SK-N-SH (cell line): Measurements from ENCODE around the gene AMMECR1. TPM values are rescaled to one million over a fixed set of nuclear protein-coding genes. Genes with fewer than 3 reads are reported as not detected.

Experiments
- CTCF ChIA-PET: fragments of 300-600, 350-600 bp; formaldehyde crosslinking; extraction: SDS; loops from one replicate; lab custom pipeline; 2021; lab: Yijun Ruan, JAX
- POLR2A ChIA-PET: fragments of 350-600 bp; sonication (Branson Sonifier 250); formaldehyde crosslinking; extraction: SDS; loops from one replicate; lab custom pipeline; 2020; ENCODE audit warnings: antibody characterized with exemption, inconsistent platforms; lab: Yijun Ruan, JAX
- DNase-seq: peaks from one replicate; pipeline ENCODE4 v3.0.0; 2012
- H2AFZ ChIP-seq: fragments of 200-600 bp; sonication (generic); 2 replicates; pipeline ENCODE4 v1.8.1; 2016; ENCODE audit warnings: antibody characterized with exemption, mild to moderate bottlenecking, low read depth
- H3F3A ChIP-seq: fragments of 200-600 bp; sonication (generic); replicated peaks from 2 replicates; pipeline ENCODE3; 2016; ENCODE audit warnings: antibody characterized with exemption, mild to moderate bottlenecking; ENCODE audit not compliant: insufficient read depth
- H3K27ac ChIP-seq, 2 experiments: fragments of 200-500 bp in 1 of 2; fragments of 200-600 bp in 1 of 2; sonication (Bioruptor generic) in 1 of 2; sonication (generic), shearing (Covaris generic) in 1 of 2; 2 replicates each; pipeline versions ENCODE4 v1.5.1 to v1.6.1; 2014 to 2016; ENCODE audit warnings: low read depth in 2 of 2, inconsistent platforms in 1 of 2, low read length in 1 of 2, mild to moderate bottlenecking in 1 of 2, mixed read lengths in 1 of 2
- H3K27me3 ChIP-seq: fragments of 200-600 bp; sonication (generic), shearing (Covaris generic); 2 replicates; pipeline ENCODE4 v1.6.1; 2016; ENCODE audit warnings: mixed run types; ENCODE audit not compliant: insufficient read depth
- H3K36me3 ChIP-seq, 2 experiments: fragments of 200-500 bp in 1 of 2; fragments of 200-600 bp in 1 of 2; sonication (Bioruptor generic) in 1 of 2; sonication (generic) in 1 of 2; replicated peaks in 1 of 2; 2 replicates each; pipeline versions ENCODE3 to v1.5.1; 2014 to 2016; ENCODE audit warnings: low read length in 1 of 2, mild to moderate bottlenecking in 1 of 2; ENCODE audit not compliant: insufficient read depth in 2 of 2, control insufficient read depth in 1 of 2
- H3K4me1 ChIP-seq, 2 experiments: fragments of 200-500 bp in 1 of 2; fragments of 200-600 bp in 1 of 2; sonication (Bioruptor generic) in 1 of 2; sonication (generic), shearing (Covaris generic) in 1 of 2; 2 replicates each; pipeline versions ENCODE4 v1.5.1 to v1.6.1; 2014 to 2016; ENCODE audit warnings: low read depth in 1 of 2, low read length in 1 of 2, mixed run types in 1 of 2; ENCODE audit not compliant: insufficient read depth in 2 of 2, control insufficient read depth in 1 of 2
- H3K4me2 ChIP-seq: fragments of 200-600 bp; sonication (generic), shearing (Covaris generic); 2 replicates; pipeline ENCODE4 v1.6.1; 2017; ENCODE audit warnings: mixed run types
- H3K4me3 ChIP-seq, 2 experiments: fragments of 200-500 bp in 1 of 2; fragments of 200-600 bp in 1 of 2; sonication (Bioruptor generic) in 1 of 2; sonication (generic), shearing (Covaris generic) in 1 of 2; 2 replicates each; pipeline versions ENCODE4 v1.5.1 to v1.8.1; 2014 to 2016; ENCODE audit warnings: low read depth in 2 of 2, inconsistent platforms in 1 of 2, low read length in 1 of 2, mild to moderate bottlenecking in 1 of 2, mixed read lengths in 1 of 2, moderate library complexity in 1 of 2
- H3K79me2 ChIP-seq: fragments of 200-600 bp; sonication (generic); 2 replicates; pipeline ENCODE4 v1.8.1; 2017; ENCODE audit warnings: mild to moderate bottlenecking; ENCODE audit not compliant: insufficient read depth
- H3K9ac ChIP-seq: fragments of 200-600 bp; sonication (generic); 2 replicates; pipeline ENCODE4 v1.6.1; 2017; ENCODE audit warnings: mixed run types
- H3K9me2 ChIP-seq: fragments of 200-600 bp; sonication (generic); 2 replicates; pipeline ENCODE4 v1.6.1; 2017; ENCODE audit warnings: mixed run types
- H3K9me3 ChIP-seq: fragments of 200-600 bp; sonication (generic); 2 replicates; pipeline ENCODE4 v1.6.1; 2017; ENCODE audit warnings: mixed run types, mild to moderate bottlenecking, moderate library complexity
- H4K20me1 ChIP-seq: fragments of 200-600 bp; sonication (generic); 2 replicates; pipeline ENCODE4 v1.6.1; 2017; ENCODE audit warnings: mild to moderate bottlenecking, mixed run types; ENCODE audit not compliant: insufficient read depth
- ELF1 ChIP-seq: IDR thresholded peaks from 2 replicates; pipeline ENCODE4 v1.4.0; 2012
- FOXJ3 ChIP-seq: sonication (generic); formaldehyde crosslinking; IDR thresholded peaks from 2 replicates; pipeline ENCODE4 v1.5.1; 2020; ENCODE audit warnings: mild to moderate bottlenecking, missing genetic modification reagents
- FOXM1 ChIP-seq: IDR thresholded peaks from 2 replicates; pipeline ENCODE4 v1.4.0; 2012; ENCODE audit warnings: low read depth, mild to moderate bottlenecking
- GABPA ChIP-seq: IDR thresholded peaks from 2 replicates; pipeline ENCODE4 v1.4.0; 2012; ENCODE audit warnings: low read depth, mild to moderate bottlenecking
- GATA2 ChIP-seq: sonication (generic); formaldehyde crosslinking; IDR thresholded peaks from 2 replicates; pipeline ENCODE4 v1.5.0; 2020; ENCODE audit warnings: mild to moderate bottlenecking, missing genetic modification reagents
- JUND ChIP-seq: IDR thresholded peaks from 2 replicates; pipeline ENCODE4 v1.4.0; 2012
- MAX ChIP-seq: IDR thresholded peaks from 2 replicates; pipeline ENCODE4 v1.4.0; 2012; ENCODE audit warnings: low read depth
- MEF2A ChIP-seq: IDR thresholded peaks from 2 replicates; pipeline ENCODE4 v1.4.0; 2012; ENCODE audit warnings: low read depth, borderline replicate concordance
- MXI1 ChIP-seq: IDR thresholded peaks from 2 replicates; pipeline ENCODE4 v1.6.1; 2012; ENCODE audit warnings: mild to moderate bottlenecking, low read depth, low read length, improper control_type of control experiment
- NFIC ChIP-seq: IDR thresholded peaks from 2 replicates; pipeline ENCODE4 v1.4.0; 2012; ENCODE audit warnings: borderline replicate concordance
- POLR2AphosphoS5 ChIP-seq: IDR thresholded peaks from 2 replicates; pipeline ENCODE4 v1.6.1; 2012; ENCODE audit warnings: low read depth, low read length
- RAD21 ChIP-seq: IDR thresholded peaks from 2 replicates; pipeline ENCODE4 v1.6.1; 2012; ENCODE audit warnings: mild to moderate bottlenecking, low read length
- REST ChIP-seq: IDR thresholded peaks from 2 replicates; pipeline ENCODE4 v1.6.1; 2012; ENCODE audit warnings: mild to moderate bottlenecking, low read depth, low read length, moderate library complexity
- RFX5 ChIP-seq: IDR thresholded peaks from 2 replicates; pipeline ENCODE4 v1.6.1; 2012; ENCODE audit warnings: mild to moderate bottlenecking, improper control_type of control experiment, low read length
- RXRA ChIP-seq: IDR thresholded peaks from 2 replicates; pipeline ENCODE4 v1.4.0; 2012; ENCODE audit warnings: low read depth, mild to moderate bottlenecking, borderline replicate concordance
- SIN3A ChIP-seq: IDR thresholded peaks from 2 replicates; pipeline ENCODE4 v1.6.1; 2012; ENCODE audit warnings: low read depth, mild to moderate bottlenecking, low read length, moderate library complexity, borderline replicate concordance
- TCF12 ChIP-seq: IDR thresholded peaks from 2 replicates; pipeline ENCODE4 v1.4.0; 2012
- USF1 ChIP-seq: IDR thresholded peaks from 2 replicates; pipeline ENCODE4 v1.4.0; 2012; ENCODE audit warnings: low read depth, borderline replicate concordance
- USF2 ChIP-seq: fragments of 150-350 bp; IDR thresholded peaks from 2 replicates; pipeline ENCODE4 v1.6.1; 2017; ENCODE audit warnings: antibody characterized with exemption, low read length, low read depth, borderline replicate concordance
- WGBS: methylation state at CpG from one replicate; pipeline ENCODE4 v1.1.6; 2017; ENCODE audit warnings: low lambda C conversion rate; 5-methylcytosine and 5-hydroxymethylcytosine counted together
- polyA plus RNA-seq, 3 experiments: library from polyadenylated mRNA; depleted of rRNA; stranded (reverse); fragments of >200 nt; gene quantifications; 2 replicates each; pipeline ENCODE4 v1.2.3, GENCODE V29; 2012

AMMECR1 gene
- polyA plus RNA-seq, 1 of the 3 experiments (the other 2 are of a cell fraction): 1.3 TPM

GRCh38 chrX:110315551-110315950 lies 2.3 kb downstream of the AMMECR1 start:
- 44% methylated on average over 1 of the region's 1 CpG for WGBS
- H3K36me3 ChIP-seq: no peaks in the 10 kb centered on the region
- TF ChIP-seq REST (no peak), RXRA (no peak), NFIC (no peak), POLR2AphosphoS5 (no peak), MEF2A (no peak), FOXJ3 (no peak), FOXM1 (no peak), ELF1 (no peak), GABPA (no peak), MAX (no peak), RAD21 (no peak), TCF12 (no peak), GATA2 (no peak), JUND (no peak), USF1 (no peak), USF2 (no peak), MXI1 (no peak), RFX5 (no peak), SIN3A (no peak)
- ChIA-PET CTCF (interaction anchor here (0.7 to 1.2 kb wide), 2 partner anchors 155 to 177 kb away, joined by 3 to 5 read pairs; no protein-coding TSS in a partner anchor), POLR2A (no interaction called here)
- H3F3A ChIP-seq: peaks cover 3% of the 10 kb centered on the region
- H2AFZ ChIP-seq: no peak overlapping the region
- no peak overlapping the region; the same call in 1 of the 2 replicates for H3K9ac ChIP-seq
- peaks cover 4% of the 10 kb centered on the region for H4K20me1 ChIP-seq
- no peak overlapping the region for H3K4me3 ChIP-seq
- peaks cover 45% of the 10 kb centered on the region for H3K79me2 ChIP-seq
- no peaks in the 10 kb centered on the region for H3K27me3 ChIP-seq
- H3K4me1 ChIP-seq: no peaks in the 10 kb centered on the region; a peak in 3 of 4 replicates
- H3K9me2 ChIP-seq: no peaks in the 10 kb centered on the region
- DNase-seq: no peak
- H3K27ac ChIP-seq: no peak overlapping the region; a peak in 1 of 4 replicates
- peak overlapping the region; percentile 75; the same call in 1 of the 2 replicates for H3K4me2 ChIP-seq
- H3K9me3 ChIP-seq: no peaks in the 10 kb centered on the region
